Measurements from ENCODE around the gene TMEM87A.

The TMEM87A gene

GRCh38 chr15:42226648-42227047 is 46.6 kb downstream of the TMEM87A start:
- DNase-seq (ENCODE audit: low read depth) = no peak
- no peak for TF ChIP-seq CTCF (IDR thresholded peaks at IDR 0.05; ENCODE audit: control insufficient read depth, insufficient read depth, low read depth, low read length, missing control alignments)
- H3K4me3 ChIP-seq (ENCODE audit: control insufficient read depth, low read depth, low read length) = no peak overlapping the region

- no peak for DNase-seq (ENCODE audit: low read depth)
- TF ChIP-seq CTCF (IDR thresholded peaks at IDR 0.05; ENCODE audit: control insufficient read depth, insufficient read depth, low read depth, low read length, missing control alignments) = no peak
- no peak overlapping the region for H3K4me3 ChIP-seq (ENCODE audit: control insufficient read depth, low read depth, low read length)
These were observed 53.0 kb downstream of the TMEM87A start for GRCh38 chr15:42220216-42220615.

GRCh38 chr15:42218953-42219592 is 54.2 kb downstream of the TMEM87A start:
- no peak for DNase-seq (ENCODE audit: low read depth)
- no peak for TF ChIP-seq CTCF (IDR thresholded peaks at IDR 0.05; ENCODE audit: control insufficient read depth, insufficient read depth, low read depth, low read length, missing control alignments)
- no peak overlapping the region for H3K4me3 ChIP-seq (ENCODE audit: control insufficient read depth, low read depth, low read length)

GRCh38 chr15:42217568-42217967 is 55.7 kb downstream of the TMEM87A start:
- DNase-seq (ENCODE audit: low read depth) = no peak
- H3K4me3 ChIP-seq (ENCODE audit: control insufficient read depth, low read depth, low read length) = no peak overlapping the region
- TF ChIP-seq CTCF (IDR thresholded peaks at IDR 0.05; ENCODE audit: control insufficient read depth, insufficient read depth, low read depth, low read length, missing control alignments) = no peak

GRCh38 chr15:42215913-42216829 is 57.1 kb downstream of the TMEM87A start:
- no peak for DNase-seq (ENCODE audit: low read depth)
- TF ChIP-seq CTCF (IDR thresholded peaks at IDR 0.05; ENCODE audit: control insufficient read depth, insufficient read depth, low read depth, low read length, missing control alignments) = peak; percentile 7
- no peak overlapping the region for H3K4me3 ChIP-seq (ENCODE audit: control insufficient read depth, low read depth, low read length)

GRCh38 chr15:42214600-42214999 is 58.6 kb downstream of the TMEM87A start:
- TF ChIP-seq CTCF (IDR thresholded peaks at IDR 0.05; ENCODE audit: control insufficient read depth, insufficient read depth, low read depth, low read length, missing control alignments) = no peak
- H3K4me3 ChIP-seq (ENCODE audit: control insufficient read depth, low read depth, low read length) = no peak overlapping the region
- DNase-seq (ENCODE audit: low read depth) = no peak

All from AG09309 (cell line).